ENCODE results near the gene C16orf96. TPM values are rescaled to one million over a fixed set of nuclear protein-coding genes. Genes with fewer than 3 reads are reported as not detected.

C16orf96 gene
- polyA plus RNA-seq, 2 of the 4 experiments (the other 2 are of a cell fraction): 0.01 to 0.03 TPM

DNA sequence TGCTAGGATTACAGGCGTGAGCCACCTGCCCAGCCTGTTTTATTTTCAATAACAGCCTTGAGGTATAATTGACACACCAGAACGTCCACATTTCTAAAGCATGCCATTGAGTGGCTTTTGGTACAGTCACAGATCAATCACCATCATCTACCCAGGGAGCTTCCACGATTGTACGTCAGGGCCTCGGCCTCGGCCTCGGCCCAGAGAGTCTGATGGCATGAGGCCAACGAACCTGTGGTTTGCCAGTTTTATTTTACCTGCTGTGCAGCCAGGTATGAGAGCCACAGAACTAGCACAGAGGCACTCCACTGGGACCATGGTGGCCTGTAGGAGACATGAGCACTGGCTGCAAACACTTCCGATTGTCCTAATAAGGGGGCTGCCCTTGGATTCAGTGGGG lies 50.2 kb downstream of the C16orf96 start:
- H3K9me3 ChIP-seq: no peaks in the 10 kb centered on the region
- ATAC-seq: no peak
- no peak for FAIRE-seq
- ChIA-PET POLR2A (interaction anchor here (1.4 kb wide), 1 partner anchor 9 kb away, joined by 4 read pairs; no protein-coding TSS in a partner anchor), CTCF (interaction anchor here (0.8 to 1.2 kb wide), 3 partner anchors 18 to 44 kb away, joined by 3 read pairs; no protein-coding TSS in a partner anchor)
- H3K4me3 ChIP-seq: no peak overlapping the region
- no peak overlapping the region for H3K4me2 ChIP-seq
- TF ChIP-seq SREBF2 (IDR thresholded peaks at IDR 0.05): no peak
- TF ChIP-seq HOXB5 (CRISPR knock-in tag; IDR thresholded peaks at IDR 0.05): no peak
- TF ChIP-seq, protein P1, sequence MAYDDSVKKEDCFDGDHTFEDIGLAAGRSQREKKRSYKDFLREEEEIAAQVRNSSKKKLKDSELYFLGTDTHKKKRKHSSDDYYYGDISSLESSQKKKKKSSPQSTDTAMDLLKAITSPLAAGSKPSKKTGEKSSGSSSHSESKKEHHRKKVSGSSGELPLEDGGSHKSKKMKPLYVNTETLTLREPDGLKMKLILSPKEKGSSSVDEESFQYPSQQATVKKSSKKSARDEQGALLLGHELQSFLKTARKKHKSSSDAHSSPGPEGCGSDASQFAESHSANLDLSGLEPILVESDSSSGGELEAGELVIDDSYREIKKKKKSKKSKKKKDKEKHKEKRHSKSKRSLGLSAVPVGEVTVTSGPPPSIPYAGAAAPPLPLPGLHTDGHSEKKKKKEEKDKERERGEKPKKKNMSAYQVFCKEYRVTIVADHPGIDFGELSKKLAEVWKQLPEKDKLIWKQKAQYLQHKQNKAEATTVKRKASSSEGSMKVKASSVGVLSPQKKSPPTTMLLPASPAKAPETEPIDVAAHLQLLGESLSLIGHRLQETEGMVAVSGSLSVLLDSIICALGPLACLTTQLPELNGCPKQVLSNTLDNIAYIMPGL (CRISPR knock-in tag; IDR thresholded peaks at IDR 0.05; ENCODE audit: borderline replicate concordance): no peak
- TF ChIP-seq HOXA7 (CRISPR knock-in tag; IDR thresholded peaks at IDR 0.05): no peak; the same call in 1 of the 2 replicates
- no peak for TF ChIP-seq RFX5 (IDR thresholded peaks at IDR 0.05)
- TF ChIP-seq, protein P2, sequence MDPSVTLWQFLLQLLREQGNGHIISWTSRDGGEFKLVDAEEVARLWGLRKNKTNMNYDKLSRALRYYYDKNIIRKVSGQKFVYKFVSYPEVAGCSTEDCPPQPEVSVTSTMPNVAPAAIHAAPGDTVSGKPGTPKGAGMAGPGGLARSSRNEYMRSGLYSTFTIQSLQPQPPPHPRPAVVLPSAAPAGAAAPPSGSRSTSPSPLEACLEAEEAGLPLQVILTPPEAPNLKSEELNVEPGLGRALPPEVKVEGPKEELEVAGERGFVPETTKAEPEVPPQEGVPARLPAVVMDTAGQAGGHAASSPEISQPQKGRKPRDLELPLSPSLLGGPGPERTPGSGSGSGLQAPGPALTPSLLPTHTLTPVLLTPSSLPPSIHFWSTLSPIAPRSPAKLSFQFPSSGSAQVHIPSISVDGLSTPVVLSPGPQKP (IDR thresholded peaks at IDR 0.05; ENCODE audit: low read depth, low read length): no peak
- TF ChIP-seq FOSB (CRISPR knock-in tag; IDR thresholded peaks at IDR 0.05): no peak
- TF ChIP-seq POLR2A (IDR thresholded peaks at IDR 0.05; ENCODE audit: low read length): no peak
- TF ChIP-seq GATA3 (IDR thresholded peaks at IDR 0.05; ENCODE audit: borderline replicate concordance): no peak
- TF ChIP-seq TP53 (CRISPR knock-in tag; IDR thresholded peaks at IDR 0.05): no peak
- no peak for TF ChIP-seq CEBPB (IDR thresholded peaks at IDR 0.05)
- no peak for TF ChIP-seq CBX8 (IDR thresholded peaks at IDR 0.05)
- H3K27ac ChIP-seq: no peak overlapping the region
- 85% methylated on average over 9 of the region's 9 CpGs for WGBS (ENCODE audit: missing lambda C conversion rate)
- no peaks in the 10 kb centered on the region for H3K4me1 ChIP-seq
- no peak for DNase-seq (ENCODE audit: low read depth in 1 of 2, low spot score in 1 of 2)

DNA sequence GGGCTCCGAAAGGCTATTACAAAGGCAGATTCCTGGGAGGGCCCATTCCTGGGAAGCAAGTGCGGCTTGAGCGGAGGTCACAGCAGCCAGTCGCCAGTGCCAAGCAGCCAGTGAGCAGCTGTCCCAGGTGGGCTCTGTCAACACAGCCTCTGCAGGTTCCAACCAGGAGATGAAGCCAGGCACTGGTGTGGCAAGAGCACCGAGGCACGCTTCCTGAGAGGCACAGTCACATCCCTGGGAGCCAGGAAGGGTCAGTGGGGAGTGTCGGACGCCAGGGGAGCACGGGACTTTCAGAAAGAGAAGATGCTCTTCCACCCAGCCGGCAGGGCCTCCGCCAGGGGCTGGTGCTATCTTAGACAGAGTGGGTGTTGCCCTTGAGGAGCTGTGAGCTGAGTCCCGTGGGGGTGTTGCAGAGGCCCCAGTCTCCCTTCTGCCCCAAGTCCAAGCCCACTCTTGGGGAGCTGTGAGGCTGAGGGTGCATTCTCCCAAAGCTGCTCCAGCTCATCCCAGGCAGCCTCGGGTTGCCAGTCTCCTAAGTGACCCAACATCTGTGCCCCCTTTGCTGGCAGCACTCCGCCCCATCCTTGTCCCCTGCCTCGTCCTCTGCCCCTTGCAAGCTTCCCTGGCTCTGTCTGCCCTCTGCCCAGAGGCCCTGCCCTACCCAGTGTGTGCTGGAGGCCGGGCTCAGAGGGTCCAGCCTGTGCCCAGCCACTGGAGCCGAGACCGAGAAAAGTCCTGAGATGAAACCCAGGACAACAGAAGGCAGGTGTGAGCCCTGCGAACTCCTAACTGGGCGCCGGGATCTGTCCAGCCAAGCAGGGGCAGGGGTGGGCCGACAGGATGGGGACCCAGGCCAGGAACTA lies 51.9 kb downstream of the C16orf96 start:
- ChIA-PET POLR2A (no interaction called here), CTCF (interaction anchor here (0.6 to 1.2 kb wide), 7 partner anchors 9 to 132 kb away, joined by 3 to 4 read pairs (median 3); partner anchors contain the start of gene HMOX2)
- ATAC-seq (no peak), DNase-seq (ENCODE audit: low read depth in 1 of 2, low spot score in 1 of 2) (no peak), FAIRE-seq (no peak)
- H3K9me3 ChIP-seq: no peaks in the 10 kb centered on the region
- H3K4me2 ChIP-seq: no peak overlapping the region
- TF ChIP-seq SREBF2 (IDR thresholded peaks at IDR 0.05) (no peak), EHMT2 (IDR thresholded peaks at IDR 0.05; ENCODE audit: low read depth) (no peak), EP300 (IDR thresholded peaks at IDR 0.05) (no peak), MAZ (IDR thresholded peaks at IDR 0.05; ENCODE audit: borderline replicate concordance, low read depth, low read length) (no peak), RARB (CRISPR knock-in tag; IDR thresholded peaks at IDR 0.05) (no peak), NFE2L2 (conservative IDR thresholded peaks at IDR 0.05; ENCODE audit: low read length) (no peak), HOXB5 (CRISPR knock-in tag; IDR thresholded peaks at IDR 0.05) (no peak), ZSCAN20 (CRISPR knock-in tag; IDR thresholded peaks at IDR 0.05) (no peak), RAD21 (conservative IDR thresholded peaks at IDR 0.05 in 1 of 2, IDR thresholded peaks at IDR 0.05 in 1 of 2) (no peak), MAFK (IDR thresholded peaks at IDR 0.05; ENCODE audit: partially characterized antibody) (no peak)
- TF ChIP-seq, protein P3, sequence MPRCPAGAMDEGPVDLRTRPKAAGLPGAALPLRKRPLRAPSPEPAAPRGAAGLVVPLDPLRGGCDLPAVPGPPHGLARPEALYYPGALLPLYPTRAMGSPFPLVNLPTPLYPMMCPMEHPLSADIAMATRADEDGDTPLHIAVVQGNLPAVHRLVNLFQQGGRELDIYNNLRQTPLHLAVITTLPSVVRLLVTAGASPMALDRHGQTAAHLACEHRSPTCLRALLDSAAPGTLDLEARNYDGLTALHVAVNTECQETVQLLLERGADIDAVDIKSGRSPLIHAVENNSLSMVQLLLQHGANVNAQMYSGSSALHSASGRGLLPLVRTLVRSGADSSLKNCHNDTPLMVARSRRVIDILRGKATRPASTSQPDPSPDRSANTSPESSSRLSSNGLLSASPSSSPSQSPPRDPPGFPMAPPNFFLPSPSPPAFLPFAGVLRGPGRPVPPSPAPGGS (IDR thresholded peaks at IDR 0.05): no peak
- TF ChIP-seq, protein P4, sequence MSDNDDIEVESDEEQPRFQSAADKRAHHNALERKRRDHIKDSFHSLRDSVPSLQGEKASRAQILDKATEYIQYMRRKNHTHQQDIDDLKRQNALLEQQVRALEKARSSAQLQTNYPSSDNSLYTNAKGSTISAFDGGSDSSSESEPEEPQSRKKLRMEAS (IDR thresholded peaks at IDR 0.05): no peak
- TF ChIP-seq, protein P5, sequence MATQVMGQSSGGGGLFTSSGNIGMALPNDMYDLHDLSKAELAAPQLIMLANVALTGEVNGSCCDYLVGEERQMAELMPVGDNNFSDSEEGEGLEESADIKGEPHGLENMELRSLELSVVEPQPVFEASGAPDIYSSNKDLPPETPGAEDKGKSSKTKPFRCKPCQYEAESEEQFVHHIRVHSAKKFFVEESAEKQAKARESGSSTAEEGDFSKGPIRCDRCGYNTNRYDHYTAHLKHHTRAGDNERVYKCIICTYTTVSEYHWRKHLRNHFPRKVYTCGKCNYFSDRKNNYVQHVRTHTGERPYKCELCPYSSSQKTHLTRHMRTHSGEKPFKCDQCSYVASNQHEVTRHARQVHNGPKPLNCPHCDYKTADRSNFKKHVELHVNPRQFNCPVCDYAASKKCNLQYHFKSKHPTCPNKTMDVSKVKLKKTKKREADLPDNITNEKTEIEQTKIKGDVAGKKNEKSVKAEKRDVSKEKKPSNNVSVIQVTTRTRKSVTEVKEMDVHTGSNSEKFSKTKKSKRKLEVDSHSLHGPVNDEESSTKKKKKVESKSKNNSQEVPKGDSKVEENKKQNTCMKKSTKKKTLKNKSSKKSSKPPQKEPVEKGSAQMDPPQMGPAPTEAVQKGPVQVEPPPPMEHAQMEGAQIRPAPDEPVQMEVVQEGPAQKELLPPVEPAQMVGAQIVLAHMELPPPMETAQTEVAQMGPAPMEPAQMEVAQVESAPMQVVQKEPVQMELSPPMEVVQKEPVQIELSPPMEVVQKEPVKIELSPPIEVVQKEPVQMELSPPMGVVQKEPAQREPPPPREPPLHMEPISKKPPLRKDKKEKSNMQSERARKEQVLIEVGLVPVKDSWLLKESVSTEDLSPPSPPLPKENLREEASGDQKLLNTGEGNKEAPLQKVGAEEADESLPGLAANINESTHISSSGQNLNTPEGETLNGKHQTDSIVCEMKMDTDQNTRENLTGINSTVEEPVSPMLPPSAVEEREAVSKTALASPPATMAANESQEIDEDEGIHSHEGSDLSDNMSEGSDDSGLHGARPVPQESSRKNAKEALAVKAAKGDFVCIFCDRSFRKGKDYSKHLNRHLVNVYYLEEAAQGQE (IDR thresholded peaks at IDR 0.05): no peak
- 93% methylated on average over 18 of the region's 22 CpGs for WGBS (ENCODE audit: missing lambda C conversion rate)
- H3K27ac ChIP-seq: no peak overlapping the region
- peaks cover 9% of the 10 kb centered on the region; the same call in 2 of the 3 replicates for H3K4me1 ChIP-seq
- no peak overlapping the region for H3K4me3 ChIP-seq

Data from A549 (cell line).